ENCODE results near the gene NOB1. TPM values are rescaled to one million over a fixed set of nuclear protein-coding genes. Genes with fewer than 3 reads are reported as not detected.

NOB1 gene
- total and polyA plus RNA-seq, 5 donors from 2014 or later = 36.1 to 62.6 (median 49.4) TPM

GRCh38 chr16:69725480-69726312 is 29.0 kb downstream of the NOB1 start:
- Mint-ChIP-seq H3K4me1 (peaks cover 0 to 36% (median 23%) of the 10 kb centered on the region in 4 donors), H3K27me3 (no peaks in the 10 kb centered on the region), H3K4me3 (peak overlapping the region; percentile 86 to 98 (median 94)), H3K36me3 (peaks cover 3% of the 10 kb centered on the region), H3K9me3 (no peaks in the 10 kb centered on the region), H3K27ac (peak overlapping the region; percentile 91 to 95 (median 93))
- Histone ChIP-seq H3K4me3 (ENCODE audit: low read depth, low read length) (peak overlapping the region; percentile 83), H3K36me3 (ENCODE audit: control insufficient read depth, insufficient read depth, low read length) (no peaks in the 10 kb centered on the region), H3K27ac (ENCODE audit: insufficient read depth, low read length, poor library complexity, severe bottlenecking) (peak overlapping the region; percentile 71), H3K4me1 (ENCODE audit: control insufficient read depth, insufficient read depth, low read length, poor library complexity, severe bottlenecking) (peaks cover 21% of the 10 kb centered on the region), H3K27me3 (ENCODE audit: control insufficient read depth, insufficient read depth, low read length) (no peaks in the 10 kb centered on the region), H3K9me3 (ENCODE audit: control insufficient read depth in 2 of 2, low read length in 2 of 2) (no peaks in the 10 kb centered on the region)
- peak in 1 of 3 donors; percentile 2 for DNase-seq
- ATAC-seq (ENCODE audit: low read depth in 2 of 2) = no peak

GRCh38 chr16:69724981-69725479 is 29.7 kb downstream of the NOB1 start:
- H3K4me1 Mint-ChIP-seq = peaks cover 0 to 36% (median 23%) of the 10 kb centered on the region in 4 donors
- H3K27ac Mint-ChIP-seq = peak overlapping the region in 2 of 3 donors; percentile 17 to 91

GRCh38 chr16:69724414-69724873 is 30.3 kb downstream of the NOB1 start:
- no peaks in the 10 kb centered on the region for H3K9me3 ChIP-seq (ENCODE audit: control insufficient read depth in 2 of 2, low read length in 2 of 2)
- ATAC-seq (ENCODE audit: low read depth in 2 of 2) (no peak), DNase-seq (no peak)
- no peaks in the 10 kb centered on the region for H3K27me3 ChIP-seq (ENCODE audit: control insufficient read depth, insufficient read depth, low read length)
- Mint-ChIP-seq H3K36me3 (peaks cover 3% of the 10 kb centered on the region), H3K4me3 (peak overlapping the region in 2 of 4 donors; percentile 56 to 81), H3K27ac (peak overlapping the region in 2 of 3 donors; percentile 17 to 91), H3K27me3 (no peaks in the 10 kb centered on the region), H3K9me3 (no peaks in the 10 kb centered on the region), H3K4me1 (peaks cover 0 to 36% (median 23%) of the 10 kb centered on the region in 4 donors)
- no peak overlapping the region for H3K4me3 ChIP-seq (ENCODE audit: low read depth, low read length)
- peaks cover 21% of the 10 kb centered on the region for H3K4me1 ChIP-seq (ENCODE audit: control insufficient read depth, insufficient read depth, low read length, poor library complexity, severe bottlenecking)
- H3K27ac ChIP-seq (ENCODE audit: insufficient read depth, low read length, poor library complexity, severe bottlenecking) = no peak overlapping the region
- H3K36me3 ChIP-seq (ENCODE audit: control insufficient read depth, insufficient read depth, low read length) = no peaks in the 10 kb centered on the region

More at GRCh38 chr16:69724981-69725479, 29.7 kb downstream of the NOB1 start:
- peaks cover 3% of the 10 kb centered on the region for H3K36me3 Mint-ChIP-seq
- no peaks in the 10 kb centered on the region for H3K27me3 ChIP-seq (ENCODE audit: control insufficient read depth, insufficient read depth, low read length)
- no peaks in the 10 kb centered on the region for H3K27me3 Mint-ChIP-seq
- no peak overlapping the region for H3K27ac ChIP-seq (ENCODE audit: insufficient read depth, low read length, poor library complexity, severe bottlenecking)
- DNase-seq (no peak), ATAC-seq (ENCODE audit: low read depth in 2 of 2) (no peak)
- peaks cover 21% of the 10 kb centered on the region for H3K4me1 ChIP-seq (ENCODE audit: control insufficient read depth, insufficient read depth, low read length, poor library complexity, severe bottlenecking)
- no peak overlapping the region for H3K4me3 ChIP-seq (ENCODE audit: low read depth, low read length)
- peak overlapping the region; percentile 39 to 81 (median 52) for H3K4me3 Mint-ChIP-seq
- no peaks in the 10 kb centered on the region for H3K9me3 Mint-ChIP-seq
- H3K9me3 ChIP-seq (ENCODE audit: control insufficient read depth in 2 of 2, low read length in 2 of 2) = no peaks in the 10 kb centered on the region
- H3K36me3 ChIP-seq (ENCODE audit: control insufficient read depth, insufficient read depth, low read length) = no peaks in the 10 kb centered on the region

DNA sequence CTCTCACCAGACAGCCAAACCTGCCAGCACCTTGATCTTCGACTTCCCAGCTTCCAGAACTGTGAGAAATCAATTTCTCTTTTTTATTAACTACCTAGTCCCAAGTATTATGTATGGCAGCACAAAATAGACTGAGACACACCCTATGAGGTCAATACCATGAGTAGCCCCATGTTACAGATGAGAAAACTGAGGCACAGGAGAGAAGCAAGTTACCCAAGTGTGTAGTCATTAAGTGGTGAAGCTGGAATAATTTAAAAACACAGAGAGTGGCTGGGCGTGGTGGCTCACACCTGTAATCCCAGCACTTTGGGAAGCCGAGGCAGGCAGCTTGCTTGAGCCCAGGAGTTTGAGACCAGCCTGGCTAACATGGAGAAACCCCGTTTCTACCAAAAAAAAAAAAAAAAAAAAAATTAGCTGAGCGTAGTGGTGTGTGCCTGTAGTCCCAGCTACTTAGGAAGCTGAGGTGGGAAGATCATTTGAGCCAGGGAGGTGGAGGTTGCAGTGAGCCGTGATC is 33.2 kb downstream of the NOB1 start:
- Histone ChIP-seq H3K4me1 (ENCODE audit: control insufficient read depth, insufficient read depth, low read length, poor library complexity, severe bottlenecking) (peaks cover 7% of the 10 kb centered on the region), H3K27me3 (ENCODE audit: control insufficient read depth, insufficient read depth, low read length) (no peaks in the 10 kb centered on the region), H3K9me3 (ENCODE audit: control insufficient read depth in 2 of 2, low read length in 2 of 2) (no peaks in the 10 kb centered on the region), H3K36me3 (ENCODE audit: control insufficient read depth, insufficient read depth, low read length) (no peaks in the 10 kb centered on the region), H3K27ac (ENCODE audit: insufficient read depth, low read length, poor library complexity, severe bottlenecking) (no peak overlapping the region), H3K4me3 (ENCODE audit: low read depth, low read length) (no peak overlapping the region)
- H3K9me3 Mint-ChIP-seq = no peaks in the 10 kb centered on the region
- H3K27me3 Mint-ChIP-seq = no peaks in the 10 kb centered on the region
- H3K4me3 Mint-ChIP-seq = no peak overlapping the region
- ATAC-seq (ENCODE audit: low read depth in 2 of 2) = no peak
- no peak overlapping the region for H3K27ac Mint-ChIP-seq
- H3K4me1 Mint-ChIP-seq = peaks cover 0 to 24% (median 12%) of the 10 kb centered on the region in 4 donors
- no peak for DNase-seq
- no peaks in the 10 kb centered on the region for H3K36me3 Mint-ChIP-seq

GRCh38 chr16:69720822-69721430 is 33.8 kb downstream of the NOB1 start:
- H3K36me3 Mint-ChIP-seq = no peaks in the 10 kb centered on the region
- peaks cover 0 to 18% (median 6%) of the 10 kb centered on the region in 4 donors for H3K4me1 Mint-ChIP-seq
- H3K27ac Mint-ChIP-seq = no peak overlapping the region
- DNase-seq (no peak), ATAC-seq (ENCODE audit: low read depth in 2 of 2) (no peak)
- Histone ChIP-seq H3K9me3 (ENCODE audit: control insufficient read depth in 2 of 2, low read length in 2 of 2) (no peaks in the 10 kb centered on the region), H3K4me1 (ENCODE audit: control insufficient read depth, insufficient read depth, low read length, poor library complexity, severe bottlenecking) (peaks cover 2% of the 10 kb centered on the region), H3K36me3 (ENCODE audit: control insufficient read depth, insufficient read depth, low read length) (no peaks in the 10 kb centered on the region), H3K4me3 (ENCODE audit: low read depth, low read length) (no peak overlapping the region), H3K27ac (ENCODE audit: insufficient read depth, low read length, poor library complexity, severe bottlenecking) (no peak overlapping the region), H3K27me3 (ENCODE audit: control insufficient read depth, insufficient read depth, low read length) (no peaks in the 10 kb centered on the region)
- H3K27me3 Mint-ChIP-seq = no peaks in the 10 kb centered on the region
- no peak overlapping the region for H3K4me3 Mint-ChIP-seq
- no peaks in the 10 kb centered on the region for H3K9me3 Mint-ChIP-seq

DNA sequence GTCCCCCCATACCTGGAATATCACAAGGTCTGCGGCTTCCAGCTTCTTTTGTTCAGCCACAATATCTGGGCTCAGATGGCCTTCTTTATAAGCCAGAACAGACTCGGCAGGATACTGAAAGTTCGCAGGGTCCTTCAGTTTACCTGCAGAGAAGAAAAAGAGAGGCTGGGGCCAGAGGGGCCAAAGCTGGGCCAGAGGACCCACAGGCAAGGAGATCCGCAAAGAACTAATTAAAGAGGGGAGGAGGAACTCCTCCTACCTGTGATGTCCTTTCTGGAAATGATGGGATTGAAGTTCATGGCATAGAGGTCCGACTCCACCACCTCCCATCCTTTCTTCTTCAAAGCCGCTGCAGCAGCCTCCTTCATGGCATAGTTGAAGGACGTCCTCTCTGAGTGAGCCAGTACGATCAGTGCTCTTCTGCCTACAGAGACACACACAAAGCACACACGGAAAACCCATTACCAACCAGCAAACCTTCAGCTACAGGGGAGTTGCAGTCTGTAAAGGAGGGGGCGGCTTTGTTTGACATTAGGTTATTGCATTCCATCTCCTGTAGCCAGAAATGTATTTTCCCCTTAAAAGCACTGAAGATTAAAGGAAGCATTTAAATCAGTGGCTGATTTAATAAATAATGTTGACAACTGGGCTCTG is 36.5 kb downstream of the NOB1 start:
- Mint-ChIP-seq H3K9me3 (no peaks in the 10 kb centered on the region), H3K27ac (no peak overlapping the region), H3K4me1 (peaks cover 0 to 3% (median 0%) of the 10 kb centered on the region in 4 donors), H3K36me3 (no peaks in the 10 kb centered on the region), H3K27me3 (no peaks in the 10 kb centered on the region), H3K4me3 (no peak overlapping the region)
- H3K4me3 ChIP-seq (ENCODE audit: low read depth, low read length) = no peak overlapping the region
- H3K36me3 ChIP-seq (ENCODE audit: control insufficient read depth, insufficient read depth, low read length) = no peaks in the 10 kb centered on the region
- no peak overlapping the region for H3K27ac ChIP-seq (ENCODE audit: insufficient read depth, low read length, poor library complexity, severe bottlenecking)
- ATAC-seq (ENCODE audit: low read depth in 2 of 2) (no peak), DNase-seq (no peak)
- no peaks in the 10 kb centered on the region for H3K4me1 ChIP-seq (ENCODE audit: control insufficient read depth, insufficient read depth, low read length, poor library complexity, severe bottlenecking)
- H3K27me3 ChIP-seq (ENCODE audit: control insufficient read depth, insufficient read depth, low read length) = no peaks in the 10 kb centered on the region
- H3K9me3 ChIP-seq (ENCODE audit: control insufficient read depth in 2 of 2, low read length in 2 of 2) = no peaks in the 10 kb centered on the region

GRCh38 chr16:69717066-69717465 is 37.7 kb downstream of the NOB1 start:
- no peak for ATAC-seq (ENCODE audit: low read depth in 2 of 2)
- no peak overlapping the region for H3K4me3 Mint-ChIP-seq

More at GRCh38 chr16:69717066-69717465, 37.7 kb downstream of the NOB1 start:
- no peaks in the 10 kb centered on the region for H3K9me3 ChIP-seq (ENCODE audit: control insufficient read depth in 2 of 2, low read length in 2 of 2)
- no peaks in the 10 kb centered on the region for H3K27me3 ChIP-seq (ENCODE audit: control insufficient read depth, insufficient read depth, low read length)
- H3K4me1 ChIP-seq (ENCODE audit: control insufficient read depth, insufficient read depth, low read length, poor library complexity, severe bottlenecking) = no peaks in the 10 kb centered on the region
- H3K4me3 ChIP-seq (ENCODE audit: low read depth, low read length) = no peak overlapping the region
- H3K9me3 Mint-ChIP-seq = no peaks in the 10 kb centered on the region
- no peak overlapping the region for H3K27ac Mint-ChIP-seq
- H3K27me3 Mint-ChIP-seq = no peaks in the 10 kb centered on the region
- H3K4me1 Mint-ChIP-seq = no peaks in the 10 kb centered on the region
- H3K36me3 ChIP-seq (ENCODE audit: control insufficient read depth, insufficient read depth, low read length) = no peaks in the 10 kb centered on the region
- no peak overlapping the region for H3K27ac ChIP-seq (ENCODE audit: insufficient read depth, low read length, poor library complexity, severe bottlenecking)
- no peaks in the 10 kb centered on the region for H3K36me3 Mint-ChIP-seq
- DNase-seq = no peak
